GM18909 (cell line): ENCODE results near the gene MEOX1.

Experiments used
- ATAC-seq: cut with Tn5 transposase; IDR thresholded peaks from one replicate; pipeline ENCODE4 v1.9.1; 2021; ENCODE audit warnings: mild to moderate bottlenecking; ENCODE audit not compliant: unreplicated experiment, poor library complexity

MEOX1 gene

GRCh38 chr17:43683928-43684653 lies 22.4 kb upstream of the MEOX1 start:
- ATAC-seq: no peak

- ATAC-seq: no peak
These were observed 18.7 kb upstream of the MEOX1 start for GRCh38 chr17:43680461-43680860.

GRCh38 chr17:43679911-43680310 lies 18.2 kb upstream of the MEOX1 start:
- no peak for ATAC-seq

GRCh38 chr17:43679401-43679800 lies 17.7 kb upstream of the MEOX1 start:
- no peak for ATAC-seq

- no peak for ATAC-seq
These were observed 14.7 kb upstream of the MEOX1 start for GRCh38 chr17:43676471-43676870.

- no peak for ATAC-seq
These were observed 12.7 kb upstream of the MEOX1 start for GRCh38 chr17:43674394-43674793.

GRCh38 chr17:43673516-43674323 lies 12.0 kb upstream of the MEOX1 start:
- no peak for ATAC-seq

- no peak for ATAC-seq
These were observed 10.2 kb upstream of the MEOX1 start for GRCh38 chr17:43671755-43672519.

- no peak for ATAC-seq
These were observed 9.4 kb upstream of the MEOX1 start for GRCh38 chr17:43671031-43671692.

- no peak for ATAC-seq
These were observed 8.9 kb upstream of the MEOX1 start for GRCh38 chr17:43670645-43671030.

- ATAC-seq: no peak
These were observed 8.4 kb upstream of the MEOX1 start for GRCh38 chr17:43669971-43670644.

- ATAC-seq: no peak
These were observed 6.2 kb upstream of the MEOX1 start for GRCh38 chr17:43667947-43668348.

GRCh38 chr17:43667506-43667905 lies 5.8 kb upstream of the MEOX1 start:
- no peak for ATAC-seq

GRCh38 chr17:43665937-43666236 lies 4.2 kb upstream of the MEOX1 start:
- no peak for ATAC-seq

GRCh38 chr17:43665084-43665936 lies 3.6 kb upstream of the MEOX1 start:
- ATAC-seq: no peak

GRCh38 chr17:43664096-43664495 lies 2.4 kb upstream of the MEOX1 start:
- ATAC-seq: no peak

- no peak for ATAC-seq
These were observed 1.7 kb upstream of the MEOX1 start for GRCh38 chr17:43663383-43663782.

- ATAC-seq: no peak
These were observed 855 bp upstream of the MEOX1 start for GRCh38 chr17:43662413-43663141.
